A549 (cell line): Measurements from ENCODE around the gene TXNL4A. TPM values are rescaled to one million over a fixed set of nuclear protein-coding genes. Genes with fewer than 3 reads are reported as not detected.

Experiments
- ATAC-seq, 2 experiments: fragments of 200-7000 bp in 1 of 2; fragments of >200 bp in 1 of 2; cut with Nextera tagmentation in 1 of 2; cut with Tn5 transposase in 1 of 2; 3 replicates each; pipeline versions ENCODE4 v1.8.0 to v1.9.1; 2018 to 2020; ENCODE audit warnings: mild to moderate bottlenecking in 1 of 2, moderate library complexity in 1 of 2
- CTCF ChIA-PET: fragments of 300-600 bp; sonication (Branson Sonifier 250); formaldehyde crosslinking; extraction: SDS; loops from one replicate; lab custom pipeline; 2021; ENCODE audit warnings: antibody characterized with exemption, inconsistent platforms; lab: Yijun Ruan, JAX
- POLR2A ChIA-PET: fragments of 350-600 bp; formaldehyde crosslinking; extraction: SDS; loops from one replicate; lab custom pipeline; 2021; ENCODE audit warnings: antibody characterized with exemption, inconsistent platforms; lab: Yijun Ruan, JAX
- DNase-seq, 2 experiments: peaks; one replicate each; pipeline versions ENCODE4 v3.0.0 to v3.0.0-alpha.2; 2011 to 2016; ENCODE audit warnings: low read depth in 1 of 2, low spot score in 1 of 2
- FAIRE-seq: peaks from 2 replicates; lab custom pipeline; 2011; peaks lifted over from hg19 to GRCh38; lab: Jason Lieb, UNC
- H3K27ac ChIP-seq, 2 experiments: fragments of >200 bp; sonication (Bioruptor Twin); formaldehyde crosslinking; 3 replicates each; pipeline ENCODE4 v1.5.1; 2016 to 2017
- H3K4me1 ChIP-seq: fragments of >200 bp; sonication (Bioruptor Twin); formaldehyde crosslinking; 3 replicates; pipeline ENCODE4 v1.6.1; 2016
- H3K4me2 ChIP-seq: fragments of >200 bp; sonication (Bioruptor Twin); formaldehyde crosslinking; 3 replicates; pipeline ENCODE4 v1.6.1; 2016
- H3K4me3 ChIP-seq: fragments of >200 bp; sonication (Bioruptor Twin); formaldehyde crosslinking; 3 replicates; pipeline ENCODE4 v1.5.1; 2016
- H3K9me3 ChIP-seq: fragments of >200 bp; sonication (Bioruptor Twin); formaldehyde crosslinking; 3 replicates; pipeline ENCODE4 v1.6.1; 2016
- ATOH8 ChIP-seq: fragments of 250-450 bp; sonication (Bioruptor Pico); IDR thresholded peaks from 2 replicates; pipeline ENCODE4 v1.5.0; 2020; ENCODE audit warnings: low read depth, mild to moderate bottlenecking, moderate library complexity
- CBX8 ChIP-seq: fragments of 200-600 bp; sonication (generic); IDR thresholded peaks from 2 replicates; pipeline ENCODE4 v1.6.1; 2016
- CEBPB ChIP-seq, 2 experiments: fragments of >200 bp in 1 of 2; sonication (Bioruptor Twin) in 1 of 2; formaldehyde crosslinking in 1 of 2; IDR thresholded peaks; 2 replicates each; pipeline ENCODE4 v1.6.1; 2012 to 2016
- FOSL2 ChIP-seq, 2 experiments: fragments of 450-650 bp in 1 of 2; fragments of >200 bp in 1 of 2; sonication (Bioruptor Twin) in 1 of 2; formaldehyde crosslinking; IDR thresholded peaks; 2 replicates each; pipeline versions ENCODE4 v1.5.0 to v1.6.1; 2016 to 2020; ENCODE audit warnings: mild to moderate bottlenecking in 1 of 2, moderate library complexity in 1 of 2
- GATA3 ChIP-seq: IDR thresholded peaks from 2 replicates; pipeline ENCODE4 v1.6.1; 2012; ENCODE audit warnings: borderline replicate concordance
- HDAC2 ChIP-seq: fragments of 200-600 bp; sonication (generic); IDR thresholded peaks from 2 replicates; pipeline ENCODE4 v1.6.1; 2016
- HES2 ChIP-seq: fragments of >200 bp; sonication (Bioruptor Twin); formaldehyde crosslinking; IDR thresholded peaks from 2 replicates; pipeline ENCODE4 v1.6.1; 2016
- HMGXB4 ChIP-seq: fragments of 250-450 bp; sonication (Bioruptor Pico); IDR thresholded peaks from 2 replicates; pipeline ENCODE4 v1.5.0; 2021; ENCODE audit warnings: mild to moderate bottlenecking, moderate library complexity, borderline replicate concordance
- HOXB5 ChIP-seq: fragments of 250-450 bp; sonication (Bioruptor Pico); IDR thresholded peaks from 2 replicates; pipeline ENCODE4 v1.5.0; 2020; ENCODE audit warnings: mild to moderate bottlenecking, moderate library complexity
- JUNB ChIP-seq: fragments of >200 bp; sonication (Bioruptor Twin); formaldehyde crosslinking; IDR thresholded peaks from 2 replicates; pipeline ENCODE4 v1.6.1; 2016
- KDM1A ChIP-seq: fragments of 200-600 bp; sonication (generic); IDR thresholded peaks from 2 replicates; pipeline ENCODE4 v1.6.1; 2016; ENCODE audit warnings: low read depth, mild to moderate bottlenecking
- MAFK ChIP-seq: fragments of 450-650 bp; IDR thresholded peaks from 2 replicates; pipeline ENCODE4 v1.6.1; 2014; ENCODE audit not compliant: partially characterized antibody
- MYC ChIP-seq: IDR thresholded peaks from 2 replicates; pipeline ENCODE4 v1.6.1; 2012; ENCODE audit warnings: mild to moderate bottlenecking, inconsistent platforms, low read length, improper control_type of control experiment, borderline replicate concordance
- NPAS2 ChIP-seq: fragments of 250-450 bp; sonication (Bioruptor Pico); IDR thresholded peaks from 2 replicates; pipeline ENCODE4 v1.8.0; 2022; ENCODE audit warnings: mild to moderate bottlenecking, moderate library complexity, borderline replicate concordance
- NR3C1 ChIP-seq: fragments of >200 bp; sonication (Bioruptor Twin); formaldehyde crosslinking; IDR thresholded peaks from 3 replicates; pipeline ENCODE4 v1.6.1; 2017
- RAD21 ChIP-seq, 2 experiments: fragments of >200 bp in 1 of 2; sonication (Bioruptor Twin) in 1 of 2; formaldehyde crosslinking in 1 of 2; IDR thresholded peaks in 1 of 2; conservative IDR thresholded peaks in 1 of 2; 2 replicates in 1 of 2; 3 replicates in 1 of 2; pipeline ENCODE4 v1.6.1; 2012 to 2018; ENCODE audit warnings: inconsistent platforms in 1 of 2
- RCOR1 ChIP-seq: fragments of 150-350 bp; IDR thresholded peaks from 2 replicates; pipeline ENCODE4 v1.6.1; 2014; ENCODE audit warnings: antibody characterized with exemption, low read length, low read depth
- REST ChIP-seq: fragments of 200-600 bp; sonication (generic); IDR thresholded peaks from 2 replicates; pipeline ENCODE4 v1.6.1; 2016; ENCODE audit warnings: antibody characterized with exemption, mild to moderate bottlenecking, moderate library complexity
- TFCP2L1 ChIP-seq: fragments of 250-450 bp; sonication (Bioruptor Pico); IDR thresholded peaks from 2 replicates; pipeline ENCODE4 v1.5.0; 2021; ENCODE audit warnings: mild to moderate bottlenecking
- ZFP36 ChIP-seq: fragments of 450-650 bp; IDR thresholded peaks from 2 replicates; pipeline ENCODE4 v1.6.1; 2014; ENCODE audit warnings: borderline replicate concordance; ENCODE audit not compliant: partially characterized antibody
- ZNF302 ChIP-seq: fragments of 250-450 bp; sonication (Bioruptor Pico); IDR thresholded peaks from 2 replicates; pipeline ENCODE4 v1.9.0; 2021; ENCODE audit warnings: inconsistent platforms, mild to moderate bottlenecking, moderate library complexity
- ZSCAN20 ChIP-seq: fragments of 250-450 bp; sonication (Bioruptor Pico); IDR thresholded peaks from 2 replicates; pipeline ENCODE4 v1.8.0; 2022; ENCODE audit warnings: mild to moderate bottlenecking, moderate library complexity
- WGBS: methylation state at CpG from one replicate; pipeline ENCODE4 v1.1.6; 2017; ENCODE audit errors: missing lambda C conversion rate; 5-methylcytosine and 5-hydroxymethylcytosine counted together
- polyA plus RNA-seq, 4 experiments: library from polyadenylated mRNA; depleted of rRNA in 3 of 4; stranded (reverse); fragments of >200 nt; fragmentation: RNase III in 1 of 4; extraction: RNeasy Plus Mini Kit Qiagen cat#74134 plus additional on column Dnase treatment in 1 of 4; gene quantifications; 2 replicates in 3 of 4; 3 replicates in 1 of 4; pipeline ENCODE4 v1.2.3, GENCODE V29; 2011 to 2017
- TF ChIP-seq, protein P1 (sequence below): IDR thresholded peaks from 2 replicates; pipeline ENCODE4 v1.6.1; 2012
- TF ChIP-seq, protein P2 (sequence below): fragments of >200 bp; sonication (Bioruptor Twin); formaldehyde crosslinking; IDR thresholded peaks from 3 replicates; pipeline ENCODE4 v1.5.1; 2016
- TF ChIP-seq, protein P3 (sequence below): fragments of 450-650 bp; IDR thresholded peaks from 2 replicates; pipeline ENCODE4 v1.6.1; 2014; ENCODE audit warnings: antibody characterized with exemption

TXNL4A gene
- polyA plus RNA-seq, 2 of the 4 experiments (the other 2 are of a cell fraction), result 99.6 to 139 TPM

DNA sequence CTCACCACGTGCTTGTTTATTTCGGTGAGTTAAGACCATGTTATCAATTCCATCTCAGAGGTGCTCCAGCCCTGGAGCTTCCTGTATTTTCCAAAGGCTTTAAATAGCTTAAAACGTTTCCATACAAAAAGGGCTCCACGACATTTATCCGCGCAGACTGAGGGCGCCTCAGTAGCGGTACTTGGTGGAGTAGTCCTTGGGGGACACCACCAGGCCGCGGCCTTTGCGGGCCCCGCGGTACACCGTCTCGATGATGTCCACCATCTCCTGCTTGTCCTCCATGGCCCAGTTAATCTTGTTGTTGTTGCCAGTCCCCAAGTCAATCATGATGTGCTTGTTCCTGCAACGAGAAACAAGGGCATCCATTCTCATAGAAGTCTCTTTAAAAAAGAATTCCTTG lies 14.8 kb downstream of the TXNL4A start (continued):
- TF ChIP-seq HES2 (no peak), GATA3 (no peak), TFCP2L1 (CRISPR knock-in tag) (no peak), JUNB (no peak)
- TF ChIP-seq, protein P1, sequence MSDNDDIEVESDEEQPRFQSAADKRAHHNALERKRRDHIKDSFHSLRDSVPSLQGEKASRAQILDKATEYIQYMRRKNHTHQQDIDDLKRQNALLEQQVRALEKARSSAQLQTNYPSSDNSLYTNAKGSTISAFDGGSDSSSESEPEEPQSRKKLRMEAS, result no peak

DNA sequence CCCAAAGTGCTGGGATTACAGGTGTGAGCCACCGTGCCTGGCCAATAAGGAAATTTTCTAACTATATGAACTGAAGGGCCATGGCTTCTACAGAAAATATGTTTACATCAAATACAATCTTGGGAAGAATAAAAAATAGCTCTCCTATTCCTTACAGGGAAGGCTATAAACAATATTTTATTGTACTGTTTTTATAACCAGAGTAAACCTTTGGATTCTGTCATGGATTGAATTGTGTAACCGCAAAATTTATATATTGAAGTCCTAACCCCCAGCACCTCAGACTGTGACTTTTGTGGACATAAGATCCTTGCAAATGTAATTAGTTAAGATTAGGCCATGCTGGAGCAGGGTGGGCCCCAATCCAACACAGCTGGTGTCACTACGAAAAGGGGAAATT lies 15.6 kb downstream of the TXNL4A start:
- TF ChIP-seq REST (no peak), RCOR1 (no peak), FOSL2 (IDR thresholded peaks at IDR 0.05) (no peak), FOSL2 (CRISPR knock-in tag; IDR thresholded peaks at IDR 0.05) (no peak), CBX8 (no peak), MAFK (no peak)
- TF ChIP-seq, protein P1, result no peak
- Histone ChIP-seq H3K9me3 (no peaks in the 10 kb centered on the region), H3K27ac (no peak overlapping the region), H3K4me2 (no peak overlapping the region), H3K4me1 (no peaks in the 10 kb centered on the region), H3K4me3 (no peak overlapping the region)
- FAIRE-seq, result no peak
- DNase-seq, result no peak
- ATAC-seq, result no peak
- 89% methylated on average over 3 of the region's 3 CpGs for WGBS
- ChIA-PET POLR2A (no interaction called here), CTCF (interaction anchor here (1.7 to 1.9 kb wide), 2 partner anchors 9 to 13 kb away, joined by 5 to 6 read pairs; no protein-coding TSS in a partner anchor)

DNA sequence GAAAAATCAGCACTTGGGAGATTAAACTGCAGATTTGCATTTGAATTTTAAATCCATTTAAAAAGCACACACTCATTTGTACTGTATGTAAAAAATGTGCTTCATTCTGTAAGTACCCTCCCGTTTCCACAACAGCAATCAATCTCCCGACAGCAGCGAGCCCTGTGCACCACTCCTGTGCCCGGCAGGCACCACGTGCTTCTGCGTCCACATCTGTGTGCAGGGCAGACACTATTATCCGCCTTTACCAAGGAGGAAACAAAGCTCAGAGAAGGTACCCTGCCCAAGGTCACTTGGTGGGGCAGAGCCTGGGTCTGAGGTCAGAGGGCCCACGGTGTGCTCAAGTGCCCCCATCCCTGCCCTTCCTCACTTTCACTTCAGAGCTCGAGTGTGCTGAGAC lies 16.4 kb downstream of the TXNL4A start:
- ChIA-PET CTCF (interaction anchor here (1.7 to 1.9 kb wide), 2 partner anchors 10 to 13 kb away, joined by 5 to 6 read pairs; no protein-coding TSS in a partner anchor), POLR2A (no interaction called here)
- DNase-seq, result no peak
- Histone ChIP-seq H3K4me2 (no peak overlapping the region), H3K9me3 (no peaks in the 10 kb centered on the region), H3K27ac (no peak overlapping the region), H3K4me3 (no peak overlapping the region), H3K4me1 (no peaks in the 10 kb centered on the region)
- no peak for FAIRE-seq
- ATAC-seq, result no peak
- 89% methylated on average over 9 of the region's 9 CpGs for WGBS
- TF ChIP-seq HDAC2, result no peak
- no peak for TF ChIP-seq ZNF302 (CRISPR knock-in tag)
- TF ChIP-seq ATOH8, result no peak
- TF ChIP-seq ZFP36, result no peak
- no peak for TF ChIP-seq HOXB5 (CRISPR knock-in tag)
- no peak for TF ChIP-seq NPAS2 (CRISPR knock-in tag)
- no peak for TF ChIP-seq ZSCAN20 (CRISPR knock-in tag)
- TF ChIP-seq HMGXB4, result no peak
- TF ChIP-seq, protein P1, result no peak
- TF ChIP-seq, protein P2, sequence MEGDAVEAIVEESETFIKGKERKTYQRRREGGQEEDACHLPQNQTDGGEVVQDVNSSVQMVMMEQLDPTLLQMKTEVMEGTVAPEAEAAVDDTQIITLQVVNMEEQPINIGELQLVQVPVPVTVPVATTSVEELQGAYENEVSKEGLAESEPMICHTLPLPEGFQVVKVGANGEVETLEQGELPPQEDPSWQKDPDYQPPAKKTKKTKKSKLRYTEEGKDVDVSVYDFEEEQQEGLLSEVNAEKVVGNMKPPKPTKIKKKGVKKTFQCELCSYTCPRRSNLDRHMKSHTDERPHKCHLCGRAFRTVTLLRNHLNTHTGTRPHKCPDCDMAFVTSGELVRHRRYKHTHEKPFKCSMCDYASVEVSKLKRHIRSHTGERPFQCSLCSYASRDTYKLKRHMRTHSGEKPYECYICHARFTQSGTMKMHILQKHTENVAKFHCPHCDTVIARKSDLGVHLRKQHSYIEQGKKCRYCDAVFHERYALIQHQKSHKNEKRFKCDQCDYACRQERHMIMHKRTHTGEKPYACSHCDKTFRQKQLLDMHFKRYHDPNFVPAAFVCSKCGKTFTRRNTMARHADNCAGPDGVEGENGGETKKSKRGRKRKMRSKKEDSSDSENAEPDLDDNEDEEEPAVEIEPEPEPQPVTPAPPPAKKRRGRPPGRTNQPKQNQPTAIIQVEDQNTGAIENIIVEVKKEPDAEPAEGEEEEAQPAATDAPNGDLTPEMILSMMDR, result no peak
- no peak for TF ChIP-seq CBX8
- no peak for TF ChIP-seq NR3C1
- no peak for TF ChIP-seq KDM1A
- no peak for TF ChIP-seq MYC
- TF ChIP-seq, protein P3, sequence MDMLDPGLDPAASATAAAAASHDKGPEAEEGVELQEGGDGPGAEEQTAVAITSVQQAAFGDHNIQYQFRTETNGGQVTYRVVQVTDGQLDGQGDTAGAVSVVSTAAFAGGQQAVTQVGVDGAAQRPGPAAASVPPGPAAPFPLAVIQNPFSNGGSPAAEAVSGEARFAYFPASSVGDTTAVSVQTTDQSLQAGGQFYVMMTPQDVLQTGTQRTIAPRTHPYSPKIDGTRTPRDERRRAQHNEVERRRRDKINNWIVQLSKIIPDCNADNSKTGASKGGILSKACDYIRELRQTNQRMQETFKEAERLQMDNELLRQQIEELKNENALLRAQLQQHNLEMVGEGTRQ, result no peak
- TF ChIP-seq CEBPB (IDR thresholded peaks at IDR 0.05), result no peak
- no peak for TF ChIP-seq RAD21 (conservative IDR thresholded peaks at IDR 0.05 in 1 of 2, IDR thresholded peaks at IDR 0.05 in 1 of 2)
